Esophagus mucosa (tissue), 1 donor: Measurements from ENCODE around the gene ANKRD40. TPM values are rescaled to one million over a fixed set of nuclear protein-coding genes. Genes with fewer than 3 reads are reported as not detected.
"Not testable (repeated sequence)": the region's sequence is repeated elsewhere in the genome, so short reads cannot be mapped to it uniquely, and the experiment has no call there.

Source experiments
- ATAC-seq: fragments of 200-7000 bp; cut with Tn5 transposase; one replicate; pipeline ENCODE4 v1.9.1; 2020
- total RNA-seq: library from RNA; stranded (reverse); gene quantifications from one replicate; pipeline ENCODE4 v1.2.4, GENCODE V29; 2023
- donor health status: DM: yes; HTN: yes; CAD: no.

Gene ANKRD40
- total RNA-seq, 1 donor from 2014 or later, result 15.9 TPM

DNA sequence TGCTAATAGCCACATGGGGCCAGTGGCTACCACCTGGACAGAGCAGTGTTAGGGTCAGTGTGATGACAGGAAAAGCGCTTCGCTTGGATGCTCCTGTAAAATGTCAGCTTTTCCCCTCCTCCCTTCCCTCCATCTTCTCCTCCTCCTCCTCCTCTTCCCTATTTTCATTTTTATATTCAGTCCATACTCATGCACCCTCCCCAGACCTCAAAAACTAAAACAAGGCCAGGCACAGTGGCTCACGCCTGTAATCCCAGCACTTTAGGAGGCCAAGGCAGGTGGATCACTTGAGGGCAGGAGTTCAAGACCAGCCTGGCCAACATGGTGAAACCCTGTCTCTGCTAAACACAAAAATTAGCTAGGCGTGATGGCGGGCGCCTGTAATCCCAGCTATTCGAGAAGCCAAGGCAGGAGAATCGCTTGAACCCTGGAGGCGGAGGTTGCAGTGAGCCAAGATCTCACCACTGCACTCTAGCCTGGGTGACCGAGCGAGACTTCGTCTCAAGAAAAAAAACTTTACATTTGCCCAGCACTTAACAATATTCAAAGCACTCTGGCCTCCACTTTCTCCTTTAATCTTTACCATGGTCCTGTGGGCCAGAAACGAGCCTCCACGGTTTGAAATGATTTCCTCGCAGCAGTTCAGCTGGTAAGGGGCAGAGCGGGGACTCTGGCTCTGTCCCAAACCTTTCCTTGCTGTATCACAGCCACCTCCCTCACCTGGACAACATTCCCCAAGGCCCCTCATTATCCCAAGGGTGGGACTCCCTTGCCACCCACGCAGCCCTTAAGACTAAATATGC is 21.8 kb downstream of the ANKRD40 start:
- ATAC-seq, result no peak

DNA sequence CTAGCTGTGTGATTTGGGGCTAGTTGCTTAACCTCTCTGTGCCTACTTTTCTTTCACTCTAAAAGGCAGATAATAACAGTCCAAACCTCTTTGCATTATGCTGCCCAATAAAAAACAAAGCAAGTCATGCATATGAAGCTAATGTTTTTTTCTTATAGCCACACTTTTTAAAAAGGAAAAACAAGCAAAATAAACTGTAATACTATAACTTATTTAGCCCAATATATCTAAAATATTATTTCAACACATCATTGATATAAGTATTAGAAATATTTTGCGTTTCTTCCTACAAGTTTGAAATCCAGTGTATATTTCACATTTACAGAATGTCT is 22.4 kb downstream of the ANKRD40 start:
- ATAC-seq, result no peak

GRCh38 chr17:50684612-50685333 is 22.9 kb downstream of the ANKRD40 start:
- ATAC-seq, result no peak

DNA sequence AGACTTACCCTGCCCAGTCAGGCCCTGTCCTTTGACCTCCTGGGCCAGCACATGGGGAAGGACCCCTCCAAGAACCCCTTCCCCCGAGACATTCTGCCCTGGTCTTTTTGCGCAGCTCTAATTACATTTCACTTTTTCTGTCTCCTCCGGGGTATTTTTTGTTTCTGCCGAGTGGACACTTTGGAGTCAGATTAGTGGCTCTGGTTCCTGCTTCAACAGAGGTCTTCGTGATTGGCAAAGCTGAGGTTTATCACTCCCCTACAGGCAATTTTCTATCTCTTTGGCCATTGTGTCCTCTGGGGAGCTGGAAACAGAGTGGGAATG is 23.5 kb downstream of the ANKRD40 start:
- no peak for ATAC-seq

- no peak for ATAC-seq
Observed at GRCh38 chr17:50683434-50684287, 24.1 kb downstream of the ANKRD40 start.

GRCh38 chr17:50682938-50683337 is 24.8 kb downstream of the ANKRD40 start:
- no peak for ATAC-seq

DNA sequence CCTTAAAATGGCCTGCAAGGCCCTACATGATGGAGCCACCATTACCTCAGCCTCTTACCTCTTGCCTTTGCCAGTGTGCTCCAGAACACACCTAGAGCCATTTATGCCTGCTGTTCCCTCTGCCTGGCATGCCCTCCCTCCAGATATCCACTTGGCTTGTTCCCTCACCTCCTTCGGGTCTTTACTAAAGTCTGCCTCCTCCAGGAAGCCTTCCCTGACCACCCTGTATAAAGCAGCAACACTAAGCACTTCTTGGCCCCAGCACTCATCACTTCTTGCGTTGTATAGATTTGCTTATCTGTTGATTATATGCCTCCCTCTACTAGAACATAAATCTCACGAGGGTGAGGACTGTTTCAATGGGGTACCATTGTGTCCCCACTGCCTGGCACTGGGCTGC is 25.3 kb downstream of the ANKRD40 start:
- no peak for ATAC-seq

GRCh38 chr17:50681263-50682200 is 26.2 kb downstream of the ANKRD40 start:
- no peak for ATAC-seq

- not testable (repeated sequence) for ATAC-seq
Observed at GRCh38 chr17:50680543-50681262, 27.0 kb downstream of the ANKRD40 start.

GRCh38 chr17:50680126-50680525 is 27.6 kb downstream of the ANKRD40 start:
- no peak for ATAC-seq

DNA sequence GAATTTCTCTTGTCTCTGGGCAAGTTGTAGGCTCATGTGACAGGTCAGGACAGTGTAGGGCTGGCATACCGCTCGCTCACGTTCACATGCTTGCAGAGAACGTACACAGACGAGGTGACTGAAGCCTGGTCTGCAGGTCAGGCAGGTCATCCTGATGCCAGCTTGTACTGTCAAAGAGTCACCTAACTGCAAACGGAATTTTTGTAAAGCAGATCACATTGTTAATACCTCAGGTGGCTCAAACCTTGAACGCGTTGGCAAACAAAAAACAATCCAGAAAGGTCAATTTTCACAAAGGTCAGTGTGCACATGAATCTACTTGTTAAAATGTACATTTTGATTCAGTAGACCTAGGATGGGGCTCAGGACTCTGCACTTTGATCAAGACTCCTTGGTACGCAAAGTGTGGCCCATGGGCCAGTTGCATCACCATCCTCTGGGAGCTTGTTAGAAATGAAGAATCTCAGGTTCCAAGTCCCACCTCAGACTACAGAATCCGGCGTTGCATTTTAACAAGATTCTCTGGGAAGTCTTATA is 28.6 kb downstream of the ANKRD40 start:
- no peak for ATAC-seq

GRCh38 chr17:50677851-50678375 is 29.8 kb downstream of the ANKRD40 start:
- ATAC-seq, result no peak

GRCh38 chr17:50676065-50676975 is 31.4 kb downstream of the ANKRD40 start:
- no peak for ATAC-seq

GRCh38 chr17:50675627-50676026 is 32.1 kb downstream of the ANKRD40 start:
- ATAC-seq, result no peak

DNA sequence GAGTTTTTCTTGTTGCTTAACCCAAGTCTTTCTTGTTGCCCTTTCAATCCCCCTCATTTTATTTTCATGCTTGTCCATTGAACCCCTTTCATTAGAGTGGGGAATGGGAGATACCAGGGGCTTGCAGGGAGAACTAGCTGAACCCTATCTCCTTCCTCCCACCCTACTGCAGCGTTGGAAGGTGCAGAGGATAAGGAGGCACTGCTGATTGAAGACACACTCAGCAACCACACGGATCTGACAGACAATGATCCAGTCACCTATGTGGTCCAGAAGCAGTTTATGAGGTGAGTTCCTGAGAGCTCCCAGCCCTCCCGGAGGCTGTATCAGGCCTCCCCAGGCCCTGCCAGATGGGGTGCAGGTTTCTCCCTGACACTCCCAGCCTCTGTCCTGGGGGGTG is 32.5 kb downstream of the ANKRD40 start:
- no peak for ATAC-seq

- ATAC-seq, result peak; percentile 94
Observed at GRCh38 chr17:50672831-50673551, 34.7 kb downstream of the ANKRD40 start.

DNA sequence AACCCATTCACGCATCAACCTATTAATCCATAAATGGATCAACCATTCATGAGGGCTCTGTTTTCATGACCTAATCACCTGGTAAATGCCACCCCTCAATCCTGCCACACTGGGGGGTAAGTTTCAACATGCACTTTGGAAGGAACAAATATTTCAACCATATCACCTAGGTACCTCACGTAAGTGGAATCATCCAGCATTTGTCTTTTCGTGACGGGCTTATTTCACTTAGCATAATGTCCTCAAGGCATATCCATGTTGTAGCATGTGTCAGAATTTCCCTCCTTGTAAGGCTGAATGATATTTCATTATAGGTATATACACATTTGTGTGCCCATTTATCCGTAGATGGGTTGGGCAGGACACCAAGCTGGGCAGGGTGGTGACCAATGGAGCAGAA is 35.6 kb downstream of the ANKRD40 start:
- ATAC-seq, result peak; percentile 24

GRCh38 chr17:50668838-50669581 is 38.7 kb downstream of the ANKRD40 start:
- ATAC-seq, result no peak
